H54 (cell line): ENCODE measurements around the gene DOC2B.

Experiments
- DNase-seq: peaks from one replicate; pipeline ENCODE4 v3.0.0; 2011; ENCODE audit warnings: low spot score, mixed read lengths; ENCODE audit not compliant: insufficient read length
- FAIRE-seq: peaks from 3 replicates; lab custom pipeline; 2011; peaks lifted over from hg19 to GRCh38; lab: Jason Lieb, UNC
- POLR2A ChIP-seq: IDR thresholded peaks from 2 replicates; pipeline ENCODE4 v1.6.1; 2011; ENCODE audit warnings: low read depth, mild to moderate bottlenecking, low read length

DOC2B gene

GRCh38 chr17:156946-157345, 24.5 kb downstream of the DOC2B start:
- no peak for TF ChIP-seq POLR2A
- no peak for DNase-seq

GRCh38 chr17:156094-156621, 25.3 kb downstream of the DOC2B start:
- TF ChIP-seq POLR2A = no peak
- FAIRE-seq (no peak), DNase-seq (no peak)

More at GRCh38 chr17:156946-157345, 24.5 kb downstream of the DOC2B start:
- no peak for FAIRE-seq

- no peak for FAIRE-seq
These were observed 25.9 kb downstream of the DOC2B start for GRCh38 chr17:155576-155975.

GRCh38 chr17:153851-154250, 27.6 kb downstream of the DOC2B start:
- DNase-seq = no peak
- no peak for FAIRE-seq
- TF ChIP-seq POLR2A = no peak

More at GRCh38 chr17:155576-155975, 25.9 kb downstream of the DOC2B start:
- no peak for TF ChIP-seq POLR2A
- DNase-seq = no peak

- no peak for DNase-seq
- no peak for FAIRE-seq
- TF ChIP-seq POLR2A = no peak
These were observed 28.5 kb downstream of the DOC2B start for GRCh38 chr17:152860-153420.

GRCh38 chr17:151886-152859, 29.3 kb downstream of the DOC2B start:
- no peak for TF ChIP-seq POLR2A
- no peak for FAIRE-seq
- no peak for DNase-seq

GRCh38 chr17:151004-151403, 30.4 kb downstream of the DOC2B start:
- TF ChIP-seq POLR2A = no peak
- no peak for FAIRE-seq
- no peak for DNase-seq

GRCh38 chr17:149897-150584, 31.4 kb downstream of the DOC2B start:
- no peak for TF ChIP-seq POLR2A
- no peak for DNase-seq
- FAIRE-seq = no peak

- TF ChIP-seq POLR2A = no peak
- DNase-seq (no peak), FAIRE-seq (no peak)
These were observed 32.2 kb downstream of the DOC2B start for GRCh38 chr17:149231-149630.

- no peak for TF ChIP-seq POLR2A
- no peak for FAIRE-seq
- DNase-seq = no peak
These were observed 32.7 kb downstream of the DOC2B start for GRCh38 chr17:148757-149156.

- no peak for TF ChIP-seq POLR2A
- DNase-seq = no peak
- no peak for FAIRE-seq
These were observed 33.4 kb downstream of the DOC2B start for GRCh38 chr17:147796-148740.

GRCh38 chr17:146983-147761, 34.3 kb downstream of the DOC2B start:
- no peak for TF ChIP-seq POLR2A
- DNase-seq = no peak
- FAIRE-seq = no peak

GRCh38 chr17:146546-146945, 34.9 kb downstream of the DOC2B start:
- no peak for TF ChIP-seq POLR2A
- FAIRE-seq (no peak), DNase-seq (no peak)
